GM21390 (cell line): ENCODE measurements around the gene OSMR.

ENCODE experiments used
- ATAC-seq: cut with Tn5 transposase; IDR thresholded peaks from one replicate; pipeline ENCODE4 v1.9.1; 2021; ENCODE audit not compliant: unreplicated experiment

OSMR gene

GRCh38 chr5:38870595-38870994 is 24.8 kb downstream of the OSMR start:
- ATAC-seq, result no peak

DNA sequence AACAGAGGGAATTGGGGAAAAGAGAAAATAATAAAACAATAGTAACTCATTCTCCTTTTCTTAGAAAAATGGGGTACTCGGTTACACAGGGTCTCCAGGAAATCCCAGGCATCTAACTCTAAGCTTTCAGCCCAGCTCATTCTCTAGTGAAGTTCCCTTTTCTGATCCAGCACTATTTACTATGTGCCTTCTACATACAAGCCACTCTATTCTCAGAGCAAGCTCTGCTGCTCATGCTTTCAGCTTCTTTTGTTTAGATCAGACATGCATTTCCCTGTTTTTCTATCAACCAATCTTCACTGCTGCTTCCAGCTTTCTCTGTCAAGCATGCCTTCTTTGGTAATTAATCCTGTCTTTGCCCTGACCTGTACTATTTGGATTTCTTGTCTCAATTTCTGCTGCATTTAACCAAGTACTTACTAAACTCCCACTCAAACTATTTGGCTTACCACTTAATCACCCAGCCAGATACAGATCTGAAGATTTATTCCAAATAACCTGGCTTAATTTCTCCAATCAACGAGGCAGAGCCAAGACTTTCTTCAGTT is 25.3 kb downstream of the OSMR start:
- ATAC-seq, result no peak

- ATAC-seq, result no peak
Measured at GRCh38 chr5:38871790-38872551, 26.2 kb downstream of the OSMR start.

DNA sequence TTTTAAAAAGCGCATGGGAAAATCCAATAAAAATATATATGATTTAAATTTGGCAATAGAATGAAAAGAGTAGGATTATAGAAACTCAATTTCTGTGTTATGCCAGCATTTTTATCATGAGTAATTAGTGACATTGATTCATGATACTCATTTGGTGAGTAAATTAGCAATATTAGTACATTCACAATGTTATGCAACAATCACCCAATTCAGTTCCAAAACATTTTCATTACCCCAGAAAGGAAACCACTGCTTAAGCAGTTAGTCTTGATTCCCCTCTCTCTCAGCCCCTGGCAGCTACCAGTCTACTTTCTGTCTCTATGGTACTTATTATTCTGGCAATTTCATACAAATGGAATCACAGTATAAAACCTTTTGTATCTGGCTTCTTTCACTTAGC is 27.0 kb downstream of the OSMR start:
- no peak for ATAC-seq

DNA sequence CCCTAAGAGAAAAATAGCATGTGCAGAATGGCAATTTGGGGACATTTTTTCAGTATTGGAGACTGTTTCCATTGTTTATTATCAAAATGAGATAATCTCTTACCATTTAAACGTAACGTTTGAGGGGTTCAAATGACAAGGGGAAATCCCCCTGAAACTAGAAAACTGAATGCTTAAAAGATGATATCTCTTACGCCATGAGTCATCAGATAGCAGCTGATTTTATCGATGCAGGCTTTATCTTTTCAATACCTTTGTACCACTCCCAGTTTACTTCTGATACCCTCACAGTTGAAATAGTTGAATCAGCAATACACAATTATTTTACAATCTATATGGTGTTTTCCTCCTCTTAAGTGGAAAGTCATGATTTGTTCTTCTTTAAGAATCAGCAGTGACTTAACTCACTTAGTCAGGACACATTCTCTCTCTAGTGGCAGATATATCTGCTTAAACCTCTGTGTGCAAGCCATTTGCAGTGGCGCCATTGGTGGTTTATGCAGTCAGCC is 29.2 kb downstream of the OSMR start:
- no peak for ATAC-seq

DNA sequence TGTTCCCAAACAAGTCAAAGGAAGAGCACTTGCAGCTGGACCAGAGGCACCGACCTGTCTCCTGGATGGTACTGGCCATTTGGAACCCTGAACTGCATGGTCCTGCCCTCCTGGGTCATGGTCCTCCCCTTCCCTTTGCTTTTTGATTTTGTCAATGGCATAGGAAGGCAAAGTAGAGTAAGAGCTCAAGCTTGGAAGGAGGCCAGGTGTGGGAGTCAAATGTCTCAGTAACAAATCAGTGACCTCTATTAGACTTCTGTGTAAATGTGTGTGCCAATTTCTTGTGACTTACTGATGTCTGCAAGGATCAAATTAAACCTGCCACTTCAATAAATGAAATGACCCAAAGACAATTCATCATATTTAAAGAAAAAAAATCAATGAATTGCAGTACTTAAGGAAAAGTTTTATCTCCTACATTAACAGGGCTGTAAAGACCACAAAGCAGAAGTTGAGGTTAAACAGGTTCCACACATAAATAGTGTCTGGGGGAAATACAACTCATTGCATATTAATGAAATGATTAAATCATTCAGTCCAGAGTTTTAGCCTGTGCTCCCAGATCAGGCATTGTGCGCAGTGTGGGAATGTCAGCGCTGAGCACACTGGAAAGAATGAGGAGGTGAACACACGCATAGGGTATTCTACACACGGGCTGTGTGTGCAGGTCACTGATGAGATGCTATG is 32.7 kb downstream of the OSMR start:
- no peak for ATAC-seq

DNA sequence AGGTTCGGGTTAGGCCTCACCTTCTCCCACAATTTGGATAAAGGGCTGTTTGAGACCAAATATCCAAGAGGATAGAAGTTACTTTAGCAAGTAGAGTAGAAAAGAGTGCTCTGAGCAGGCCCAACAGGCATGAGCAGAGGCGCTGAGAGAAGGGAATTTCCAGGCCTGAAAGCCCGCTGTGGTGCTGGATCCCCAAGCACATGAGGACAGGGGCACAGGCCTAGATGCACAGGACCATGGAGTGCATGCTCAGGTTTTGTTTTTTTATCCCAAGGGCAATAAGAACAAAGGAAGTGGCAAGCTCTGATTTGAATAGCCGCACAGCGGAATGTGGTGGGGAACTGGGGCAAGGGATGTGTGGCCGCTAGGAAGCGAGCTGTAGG is 33.3 kb downstream of the OSMR start:
- ATAC-seq, result no peak

DNA sequence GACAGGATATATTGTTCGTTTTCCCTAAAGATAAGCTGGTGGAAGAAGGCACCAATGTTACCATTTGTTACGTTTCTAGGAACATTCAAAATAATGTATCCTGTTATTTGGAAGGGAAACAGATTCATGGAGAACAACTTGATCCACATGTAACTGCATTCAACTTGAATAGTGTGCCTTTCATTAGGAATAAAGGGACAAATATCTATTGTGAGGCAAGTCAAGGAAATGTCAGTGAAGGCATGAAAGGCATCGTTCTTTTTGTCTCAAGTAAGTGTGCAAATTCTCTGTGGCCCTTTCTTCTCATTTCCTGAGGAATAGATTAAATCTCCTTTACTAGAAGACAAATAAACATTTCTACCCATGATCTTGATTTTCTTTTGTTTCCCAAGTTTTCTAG is 38.0 kb downstream of the OSMR start:
- ATAC-seq, result no peak

DNA sequence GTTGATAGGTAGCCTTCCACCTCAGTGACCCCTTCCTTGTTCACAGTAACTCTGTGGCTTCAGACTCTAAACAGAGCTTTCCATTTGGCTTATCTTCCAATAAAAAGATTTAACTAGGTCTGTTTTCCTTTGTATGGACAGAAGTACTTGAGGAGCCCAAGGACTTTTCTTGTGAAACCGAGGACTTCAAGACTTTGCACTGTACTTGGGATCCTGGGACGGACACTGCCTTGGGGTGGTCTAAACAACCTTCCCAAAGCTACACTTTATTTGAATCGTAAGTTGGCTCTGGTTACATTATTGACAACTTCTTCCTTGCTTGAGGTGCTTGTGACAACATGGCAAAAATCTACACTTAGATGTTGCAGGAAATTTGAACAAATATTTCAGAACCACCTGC is 39.4 kb downstream of the OSMR start:
- no peak for ATAC-seq

- no peak for ATAC-seq
Measured at GRCh38 chr5:38888041-38888440, 42.2 kb downstream of the OSMR start.

- no peak for ATAC-seq
Measured at GRCh38 chr5:38889424-38889823, 43.6 kb downstream of the OSMR start.

DNA sequence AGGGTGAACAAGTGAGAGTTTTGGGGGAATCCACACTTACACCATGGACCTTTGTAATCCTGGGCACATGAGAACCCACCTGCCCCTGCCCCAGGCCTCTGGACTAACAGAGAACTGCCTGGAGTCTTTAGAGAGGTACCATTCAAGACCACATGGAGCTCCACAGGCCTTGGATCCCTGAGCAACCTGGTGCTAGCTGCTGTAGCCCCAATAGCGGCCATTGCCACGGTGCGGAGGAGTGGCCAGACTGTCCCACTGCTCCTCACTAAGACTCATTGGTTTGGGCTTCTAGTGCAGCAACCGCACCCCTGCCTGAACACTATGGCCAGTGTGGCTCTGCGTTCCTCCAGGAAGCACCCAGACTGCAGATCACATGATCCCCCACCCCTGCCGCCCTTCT is 45.8 kb downstream of the OSMR start:
- ATAC-seq, result no peak

DNA sequence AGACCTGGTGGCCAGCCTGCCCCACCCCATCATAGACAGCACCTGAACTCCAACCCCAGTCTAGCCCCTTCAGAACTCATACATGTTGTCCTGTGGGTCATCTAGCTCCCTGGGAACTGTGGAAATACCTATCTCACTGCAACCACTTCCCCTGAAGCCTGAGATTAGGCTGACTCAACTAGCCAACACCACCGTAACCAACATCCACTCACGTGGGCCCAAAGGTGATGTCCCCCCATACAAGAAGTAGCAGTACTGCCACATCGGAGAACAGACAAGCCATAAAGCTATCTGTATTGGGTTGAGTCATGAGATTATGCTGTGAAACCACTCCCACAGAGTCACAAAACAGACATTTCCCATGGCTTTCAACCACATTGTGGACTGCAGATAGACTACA is 46.6 kb downstream of the OSMR start:
- no peak for ATAC-seq

- ATAC-seq, result no peak
Measured at GRCh38 chr5:38896760-38897159, 50.9 kb downstream of the OSMR start.

- ATAC-seq, result no peak
Measured at GRCh38 chr5:38899936-38900335, 54.1 kb downstream of the OSMR start.

- no peak for ATAC-seq
Measured at GRCh38 chr5:38905516-38905915, 59.7 kb downstream of the OSMR start.

DNA sequence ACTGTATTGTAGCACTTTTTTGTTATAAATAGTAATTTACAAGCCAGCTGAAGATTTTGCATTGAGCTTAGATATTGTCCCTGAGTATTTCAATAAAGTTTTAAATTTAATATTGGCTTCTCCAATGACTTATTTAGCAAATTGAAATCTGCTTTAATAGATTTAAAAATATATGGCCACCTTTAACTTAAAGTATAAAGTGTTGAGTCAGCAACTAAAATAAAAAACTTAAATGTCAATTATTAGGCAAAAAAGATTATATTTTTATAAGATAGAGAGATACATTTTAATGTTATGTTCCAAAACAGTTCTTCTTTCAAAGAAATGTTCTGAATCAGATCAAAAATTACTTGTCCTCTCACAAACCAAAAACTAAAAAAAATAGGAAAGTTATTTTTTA is 60.7 kb downstream of the OSMR start:
- ATAC-seq, result no peak

GRCh38 chr5:38911933-38912332 is 66.1 kb downstream of the OSMR start:
- ATAC-seq, result no peak

DNA sequence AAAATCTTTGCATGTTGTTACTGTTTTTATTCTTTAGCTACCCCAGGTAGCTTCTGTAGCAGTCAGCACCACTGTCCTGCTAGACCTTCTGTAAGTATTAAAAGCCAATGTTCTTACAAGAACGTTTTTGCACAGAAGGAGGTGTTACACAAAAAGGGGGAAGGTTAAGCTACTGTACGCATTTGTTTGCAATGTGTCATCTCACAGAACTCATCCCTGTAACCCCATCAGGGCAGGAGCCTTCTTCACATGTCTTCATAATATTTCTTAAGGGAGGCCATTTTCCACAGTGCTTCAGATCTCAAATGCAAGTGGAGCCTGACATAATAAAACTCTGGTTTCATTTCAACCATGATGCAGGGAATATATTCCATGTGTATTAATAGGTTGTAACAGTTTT is 67.9 kb downstream of the OSMR start:
- no peak for ATAC-seq

- no peak for ATAC-seq
Measured at GRCh38 chr5:38916802-38917201, 71.0 kb downstream of the OSMR start.

GRCh38 chr5:38921174-38921573 is 75.4 kb downstream of the OSMR start:
- ATAC-seq, result no peak

- peak; percentile 81 for ATAC-seq
Measured at GRCh38 chr5:38922199-38922598, 76.4 kb downstream of the OSMR start.
